GM21515 (cell line): Measurements from ENCODE around the gene SH3RF3.

Experiments used
- ATAC-seq: cut with Tn5 transposase; IDR thresholded peaks from one replicate; pipeline ENCODE4 v1.9.1; 2021; ENCODE audit not compliant: unreplicated experiment

SH3RF3 gene

DNA sequence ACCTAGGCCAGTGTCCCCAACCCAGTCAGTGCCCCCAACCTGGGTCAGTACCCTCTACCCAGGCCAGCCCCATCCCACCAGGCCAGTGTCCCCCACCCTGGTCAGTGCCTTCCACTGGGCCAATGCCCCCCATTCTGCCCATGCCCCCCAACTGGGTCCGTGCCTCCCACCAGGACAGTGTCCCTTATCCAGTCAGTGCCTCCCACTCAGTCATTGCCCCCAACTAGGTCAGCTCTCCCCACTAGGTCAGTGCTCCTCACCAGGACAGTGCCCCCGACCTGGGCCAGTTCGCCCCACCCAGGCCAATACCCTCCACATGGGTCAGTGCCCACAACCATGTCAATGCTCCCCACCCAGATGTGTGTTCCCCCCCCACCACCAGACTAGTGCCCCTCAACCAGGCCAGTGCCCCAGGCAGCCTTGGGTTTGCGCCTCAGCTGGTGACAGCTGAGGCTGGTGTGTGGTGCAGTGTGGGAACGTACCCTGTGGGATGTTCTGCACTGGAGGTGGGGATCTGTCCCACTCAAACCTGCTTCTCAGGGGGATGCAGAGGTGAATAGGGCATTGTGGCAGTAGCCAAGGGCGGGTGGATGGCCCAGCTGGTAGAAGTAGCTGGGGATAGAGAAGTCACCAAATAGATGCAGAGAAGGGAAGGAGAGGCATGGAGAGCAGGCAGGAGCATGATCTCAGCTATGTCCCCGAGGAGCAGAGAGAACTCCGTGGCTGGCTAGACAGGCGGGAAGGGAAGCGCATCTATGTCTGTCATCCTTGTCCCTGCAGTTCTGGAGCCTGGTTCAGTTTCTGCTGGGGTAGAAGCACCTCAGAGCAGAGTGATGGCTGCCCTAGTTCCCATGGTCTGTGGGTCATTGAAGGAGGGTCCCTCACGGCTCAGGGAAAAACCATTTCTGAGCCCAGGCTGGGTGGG lies 168.8 kb downstream of the SH3RF3 start:
- ATAC-seq: no peak

DNA sequence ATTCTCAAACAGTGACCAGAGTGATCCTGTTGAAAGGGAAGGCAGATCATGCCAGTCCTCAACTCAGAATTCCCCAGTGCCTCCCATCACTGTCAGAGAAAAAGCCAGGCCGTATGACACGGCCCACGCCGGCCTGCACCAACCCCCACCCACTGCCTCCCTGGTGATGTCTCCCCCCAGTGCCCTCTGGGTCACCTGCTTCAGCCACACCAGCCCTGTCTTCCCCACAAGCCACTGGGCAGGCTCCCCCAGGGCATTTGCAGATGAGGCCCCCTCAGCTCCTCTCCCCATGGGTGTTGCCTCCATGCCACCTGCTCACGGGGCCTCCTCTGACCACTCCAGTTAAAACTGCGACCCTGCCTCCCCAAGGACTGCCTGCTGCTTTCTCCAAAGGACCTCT lies 169.8 kb downstream of the SH3RF3 start:
- no peak for ATAC-seq

DNA sequence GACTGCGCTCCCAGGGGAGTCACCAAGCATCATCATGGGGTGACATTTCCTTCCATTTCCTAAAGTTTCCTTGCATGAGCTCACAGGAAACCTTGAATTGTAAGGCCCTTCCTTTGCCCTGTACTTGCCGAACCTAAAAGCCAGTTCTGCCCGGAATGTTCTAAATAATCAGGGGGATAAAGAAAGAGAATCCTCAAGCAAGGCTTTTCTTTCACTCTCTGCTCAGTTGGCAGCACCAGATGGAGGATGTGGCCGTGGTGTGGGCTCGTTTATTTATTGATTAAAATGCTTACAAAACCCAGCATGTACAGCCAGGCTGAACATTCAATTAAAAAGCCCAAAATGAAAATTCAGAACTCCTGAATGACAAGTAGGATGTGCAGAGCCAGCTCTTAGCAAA lies 170.5 kb downstream of the SH3RF3 start:
- ATAC-seq: no peak

DNA sequence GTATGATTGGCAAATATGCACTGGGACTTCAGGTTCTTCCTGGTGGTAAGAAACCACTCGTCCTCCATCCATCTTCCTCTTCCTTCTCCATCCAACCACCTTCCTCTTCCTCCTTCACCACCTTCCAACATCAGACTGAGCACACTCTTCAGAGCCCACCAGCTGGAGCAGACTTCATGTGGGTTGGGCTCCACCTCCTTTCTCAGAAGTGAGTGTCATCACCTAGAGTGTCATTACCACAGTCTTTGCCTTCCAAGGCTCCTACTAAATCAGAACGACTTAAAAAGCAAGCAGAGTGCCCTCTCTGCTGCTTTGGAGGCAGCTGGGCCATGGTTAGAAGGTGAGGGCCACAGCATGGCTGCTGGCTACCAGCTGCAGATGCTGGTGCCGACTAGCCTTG lies 171.6 kb downstream of the SH3RF3 start:
- ATAC-seq: no peak

DNA sequence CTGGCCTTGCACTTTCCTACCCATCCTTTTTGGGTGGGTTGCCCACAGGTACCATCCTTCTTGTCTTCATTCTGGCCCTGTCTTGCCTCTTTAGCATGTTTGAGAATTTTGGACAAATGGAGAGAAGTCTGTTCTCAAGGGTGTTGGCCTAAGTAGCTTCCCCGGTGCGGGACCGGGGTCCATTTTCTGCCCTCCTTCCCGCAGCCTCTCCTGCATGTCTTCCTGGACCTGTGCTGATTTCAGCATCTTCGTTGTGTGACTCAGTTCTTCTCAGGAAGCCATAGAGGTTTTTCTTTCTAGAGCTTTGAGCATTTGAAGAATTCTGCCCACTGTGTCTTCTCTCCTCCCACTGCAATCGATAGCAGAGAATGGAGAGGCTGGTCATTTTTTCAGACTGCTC lies 172.7 kb downstream of the SH3RF3 start:
- no peak for ATAC-seq

DNA sequence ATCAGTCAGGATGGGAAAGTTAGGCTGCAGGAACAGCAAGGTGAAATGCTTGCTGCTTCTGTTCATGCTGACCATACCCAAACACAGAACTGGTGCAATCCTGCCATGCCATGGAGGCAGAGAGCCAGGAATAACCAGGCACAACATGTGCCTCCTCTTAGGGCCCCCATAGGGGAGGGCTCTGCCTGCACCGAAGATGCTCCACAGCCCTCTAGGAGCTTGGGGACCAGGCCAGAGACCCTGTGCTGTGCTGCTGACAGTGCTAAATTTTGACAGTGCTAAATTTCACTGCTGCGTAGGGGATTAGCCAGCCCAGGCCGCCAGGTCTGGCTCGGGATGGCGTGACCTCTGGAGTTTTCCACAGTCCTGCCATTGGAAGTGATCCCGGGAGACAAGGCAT lies 173.3 kb downstream of the SH3RF3 start:
- ATAC-seq: no peak

DNA sequence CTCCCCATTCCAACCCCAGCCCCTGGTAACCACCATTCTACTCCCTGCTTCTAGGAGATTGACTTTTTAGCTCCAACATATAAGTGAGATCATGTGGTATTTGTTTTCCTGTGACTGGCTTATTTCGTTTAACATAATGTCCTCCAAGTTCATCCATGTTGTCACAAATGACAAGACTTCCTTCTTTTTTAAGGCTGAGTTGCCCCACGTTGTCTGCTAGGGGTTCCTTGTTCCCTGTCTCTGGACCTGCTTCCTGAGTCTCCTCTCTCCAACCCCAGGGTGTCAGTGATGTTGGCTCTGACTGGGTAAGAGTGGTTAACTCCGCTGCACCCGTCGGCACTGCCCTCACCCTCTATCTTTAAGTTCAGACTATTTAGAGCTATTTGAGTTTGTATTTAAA lies 175.2 kb downstream of the SH3RF3 start:
- ATAC-seq: no peak

DNA sequence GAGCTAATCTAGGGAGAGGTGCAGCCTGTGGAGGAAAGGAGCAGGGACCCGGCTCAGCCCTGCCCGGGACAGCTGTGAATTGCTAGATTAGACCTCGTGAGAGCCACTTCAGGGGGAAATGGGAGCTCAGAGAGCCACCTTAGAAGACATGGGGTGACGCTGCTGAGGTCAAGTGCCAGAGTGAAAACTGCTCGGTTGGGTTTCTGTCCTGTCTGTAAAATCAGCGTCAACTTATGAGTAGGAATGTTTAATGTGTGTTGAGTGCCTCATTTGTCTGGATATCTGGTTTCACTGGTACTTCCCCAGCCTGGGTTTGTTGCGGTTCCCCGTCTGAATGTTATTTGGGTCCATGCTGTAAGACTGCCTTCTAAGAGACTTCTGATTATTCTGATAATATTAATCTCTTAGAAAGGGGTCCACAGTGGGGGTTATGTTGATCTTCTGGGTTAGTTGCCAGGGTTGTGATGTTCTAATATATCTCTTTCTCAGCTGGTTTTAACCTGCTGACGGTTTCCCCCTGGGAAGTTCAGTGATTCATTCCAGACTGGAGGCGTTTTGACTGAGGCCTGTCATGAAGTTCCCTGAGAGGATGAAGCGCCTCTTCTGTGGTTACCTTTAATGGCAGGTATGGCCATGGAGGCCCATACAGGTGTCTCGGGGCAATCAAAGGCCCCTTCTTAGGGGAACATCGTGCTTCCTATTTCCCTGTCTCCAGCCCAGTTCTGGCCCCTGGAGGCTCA lies 175.9 kb downstream of the SH3RF3 start:
- ATAC-seq: no peak

DNA sequence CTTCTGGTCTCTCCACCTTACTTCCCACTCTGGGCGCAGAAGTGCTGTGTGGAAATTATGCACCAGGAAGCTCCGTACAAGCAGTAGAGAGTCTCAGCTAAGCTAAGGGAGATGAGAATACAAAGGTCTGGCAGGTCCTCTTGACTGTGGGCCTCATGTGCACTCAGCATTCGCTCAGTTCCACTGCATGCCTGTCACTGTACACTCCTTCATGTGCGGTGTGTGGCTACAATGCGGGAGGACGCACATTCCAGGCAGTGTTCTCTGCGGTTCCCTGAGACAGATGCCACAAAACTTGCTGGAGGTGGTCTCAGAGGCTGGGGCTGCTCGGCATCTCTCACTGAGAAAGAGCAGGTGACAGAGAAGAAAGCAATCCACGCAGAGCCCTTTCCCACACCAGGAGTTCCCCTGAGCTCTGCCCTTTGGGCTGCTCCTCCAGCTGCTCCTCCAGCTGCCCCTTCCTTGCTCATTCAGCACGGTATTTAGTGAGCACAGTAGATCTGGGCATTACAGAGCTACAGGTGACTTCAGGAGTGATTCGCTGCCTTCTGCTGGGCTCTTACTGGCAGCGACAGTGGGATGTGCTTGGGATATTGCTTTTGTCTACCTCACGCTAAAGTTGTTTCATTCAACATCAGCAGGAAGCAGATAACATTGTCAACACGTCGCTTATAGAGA lies 176.6 kb downstream of the SH3RF3 start:
- no peak for ATAC-seq

DNA sequence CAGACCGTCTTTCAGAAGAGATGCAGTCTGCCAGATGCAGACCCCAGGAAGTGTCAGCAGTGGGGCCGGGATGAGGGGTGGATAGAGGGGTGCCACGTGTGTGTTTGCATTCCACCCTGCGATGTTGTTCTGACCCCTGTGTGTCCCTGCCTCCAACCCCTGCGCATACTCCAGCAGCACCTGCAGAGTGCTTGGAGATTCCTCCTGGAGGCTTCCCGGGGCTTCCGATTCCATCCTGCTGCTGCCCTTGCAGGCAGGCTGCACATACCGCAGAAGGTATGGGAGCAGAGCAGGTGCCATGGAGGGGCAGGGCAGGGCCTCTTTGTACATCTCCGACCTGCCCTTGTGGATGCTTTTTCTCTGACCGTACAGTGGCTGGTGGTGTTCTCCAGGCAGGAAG lies 177.2 kb downstream of the SH3RF3 start:
- no peak for ATAC-seq

DNA sequence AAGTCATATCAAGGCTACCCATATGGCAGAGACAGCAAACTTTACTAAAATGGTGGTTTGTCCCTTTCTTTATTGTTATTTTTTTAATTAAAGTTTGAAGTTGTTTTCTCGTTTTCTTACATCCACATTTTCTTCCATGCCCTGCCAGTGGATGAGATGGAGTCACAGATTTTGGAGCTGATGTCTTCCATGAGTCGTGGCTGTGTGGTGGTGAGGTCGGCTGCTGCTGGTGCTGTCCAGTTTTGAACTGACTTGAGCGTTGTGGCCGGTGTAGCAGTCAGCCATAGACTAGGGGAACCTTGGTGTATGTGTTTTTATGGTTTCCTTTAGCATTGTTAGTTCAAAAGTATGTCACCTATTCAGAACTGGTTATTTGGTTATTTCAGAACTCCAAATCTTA lies 182.8 kb downstream of the SH3RF3 start:
- no peak for ATAC-seq

DNA sequence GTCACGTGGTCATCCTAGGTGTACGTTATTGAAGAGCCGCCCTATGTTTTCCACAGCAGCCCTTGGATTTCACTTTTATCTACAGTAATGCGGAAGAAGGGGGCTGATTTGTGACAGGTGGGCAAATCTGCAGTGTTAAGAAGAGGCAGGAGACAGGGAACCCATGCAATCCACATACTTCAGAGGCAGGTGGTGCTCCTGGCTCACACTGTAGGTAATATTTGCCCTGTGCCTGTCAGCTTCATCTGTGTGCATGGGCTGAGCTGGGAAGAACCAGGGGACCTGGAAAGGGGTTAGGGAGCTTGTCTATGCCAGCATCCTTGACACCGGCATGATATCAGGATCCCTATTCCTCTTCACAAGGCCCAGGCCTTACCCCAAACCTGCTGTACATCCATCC lies 183.9 kb downstream of the SH3RF3 start:
- ATAC-seq: no peak

DNA sequence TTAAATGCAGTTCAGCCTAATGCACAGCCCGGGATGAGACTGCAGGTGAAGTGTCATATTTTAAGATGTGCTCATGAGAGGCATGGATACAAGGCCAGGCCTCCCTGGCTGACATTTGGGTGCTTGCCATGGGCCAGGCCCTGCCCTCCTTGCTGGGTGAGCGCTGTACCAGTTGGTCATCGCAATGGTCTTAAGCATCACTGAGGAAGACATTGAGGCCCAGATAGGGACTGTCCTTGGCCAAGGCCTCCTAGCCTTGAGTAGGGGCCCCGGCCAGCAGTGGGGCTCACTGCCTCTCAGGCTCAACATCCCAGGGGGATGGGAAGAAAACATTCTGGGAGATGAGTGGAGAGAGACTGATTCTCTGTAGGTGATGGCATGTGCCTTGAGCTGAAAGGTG lies 184.3 kb downstream of the SH3RF3 start:
- no peak for ATAC-seq

DNA sequence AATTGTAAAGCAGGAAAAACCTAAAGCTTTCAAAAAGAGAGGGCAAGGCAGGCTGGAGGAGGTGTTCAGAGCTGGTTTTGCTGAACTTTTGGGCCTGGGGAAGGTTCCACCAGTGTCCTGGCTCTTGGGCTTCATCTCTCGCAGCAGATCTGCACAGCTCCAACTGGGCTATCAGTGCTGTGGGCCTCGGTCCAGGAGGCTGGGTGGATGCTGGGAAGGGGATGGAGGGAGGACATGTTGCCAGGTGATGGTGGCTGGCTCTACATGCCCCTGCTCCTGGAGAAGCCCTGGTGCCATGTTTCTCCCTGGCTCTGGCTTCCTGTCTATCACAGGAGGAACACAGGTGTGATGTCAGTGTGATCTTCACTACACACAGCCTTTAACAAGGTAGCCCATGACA lies 187.1 kb downstream of the SH3RF3 start:
- no peak for ATAC-seq

DNA sequence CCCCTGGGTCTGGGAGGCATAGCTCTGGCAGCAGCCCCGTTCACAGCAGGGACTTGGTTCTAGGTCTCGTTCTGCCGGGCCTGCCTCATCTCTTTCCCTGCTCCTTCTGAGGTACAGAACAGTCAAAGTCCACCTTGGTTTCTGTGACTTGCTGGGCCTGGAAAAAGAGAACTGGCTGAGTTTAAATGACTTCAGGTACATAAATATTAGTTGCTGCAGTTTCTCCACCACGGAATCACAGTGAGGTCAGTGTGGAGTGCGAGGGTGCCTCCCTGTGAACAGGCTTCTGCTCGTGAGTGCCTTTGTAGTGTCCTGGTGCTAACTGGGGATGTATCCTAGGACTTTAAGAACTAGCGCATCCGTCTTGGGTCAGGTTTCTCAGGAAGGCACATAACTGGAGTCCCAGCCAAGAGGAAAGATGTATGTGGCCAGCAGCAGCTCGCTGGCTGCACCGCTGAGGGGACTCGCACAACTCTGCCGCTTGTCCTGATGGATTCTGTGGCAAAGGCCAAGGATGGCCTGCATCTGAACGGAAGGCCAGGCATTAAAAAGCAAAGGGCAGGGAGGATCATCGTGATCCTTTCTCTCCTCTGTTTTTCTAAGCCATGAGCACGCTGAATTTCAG lies 188.6 kb downstream of the SH3RF3 start:
- ATAC-seq: no peak

DNA sequence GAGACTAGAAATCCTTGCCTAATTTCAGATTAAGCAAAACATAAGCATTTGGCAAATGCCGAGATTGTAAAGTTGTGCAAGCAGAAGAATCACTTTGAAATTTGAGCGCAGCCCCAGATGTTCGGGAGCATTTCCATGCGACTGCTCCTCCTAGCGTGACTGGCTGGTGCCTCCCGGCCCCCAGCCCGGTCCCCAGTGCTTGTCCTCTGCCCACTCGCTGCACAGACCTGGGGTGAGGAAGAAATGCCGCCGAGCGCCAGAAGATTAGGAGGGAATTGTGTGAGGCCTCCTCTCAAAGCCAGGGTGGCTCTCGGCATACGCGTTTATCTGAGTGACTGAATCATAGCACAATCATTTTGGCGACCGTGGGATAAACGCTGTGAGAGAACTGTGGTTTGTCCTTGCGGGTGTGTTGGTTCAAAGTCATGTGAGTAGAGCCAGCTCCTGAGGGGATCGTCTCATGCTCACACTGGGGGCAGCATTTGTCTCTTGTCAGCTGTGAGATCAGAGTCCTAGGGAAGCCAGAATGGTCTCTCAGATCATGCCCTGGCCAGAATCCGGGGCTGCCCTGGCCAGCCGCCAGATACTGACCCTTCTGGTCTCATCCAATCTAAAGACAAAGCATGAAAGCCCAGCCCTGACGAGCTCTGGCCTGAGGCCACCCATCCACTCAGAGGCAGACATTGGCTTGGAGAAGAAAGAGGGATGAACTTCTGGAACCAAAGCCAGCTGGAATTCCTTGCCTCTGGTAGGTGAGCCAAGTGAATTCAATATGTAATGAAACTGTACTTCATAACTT lies 189.3 kb downstream of the SH3RF3 start:
- no peak for ATAC-seq

DNA sequence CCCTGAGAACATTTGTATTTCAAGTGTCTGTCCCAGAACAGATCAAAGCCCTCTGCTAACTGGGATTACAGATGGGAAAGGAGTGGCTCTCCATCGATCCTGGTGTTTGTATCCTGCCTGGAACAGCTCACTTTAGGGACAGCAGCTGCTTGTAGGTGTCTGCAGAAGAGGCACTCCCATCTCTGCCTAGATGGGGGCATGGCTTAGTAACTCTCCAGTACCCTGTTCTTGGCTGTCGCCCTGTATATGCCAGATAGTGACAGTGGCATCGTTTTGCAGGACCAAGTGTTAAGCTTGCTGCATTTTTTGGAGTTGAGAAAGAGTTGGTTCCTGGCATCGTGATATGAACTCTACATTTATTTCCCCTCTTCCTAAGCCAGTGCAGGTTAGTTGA lies 189.9 kb downstream of the SH3RF3 start:
- ATAC-seq: no peak

DNA sequence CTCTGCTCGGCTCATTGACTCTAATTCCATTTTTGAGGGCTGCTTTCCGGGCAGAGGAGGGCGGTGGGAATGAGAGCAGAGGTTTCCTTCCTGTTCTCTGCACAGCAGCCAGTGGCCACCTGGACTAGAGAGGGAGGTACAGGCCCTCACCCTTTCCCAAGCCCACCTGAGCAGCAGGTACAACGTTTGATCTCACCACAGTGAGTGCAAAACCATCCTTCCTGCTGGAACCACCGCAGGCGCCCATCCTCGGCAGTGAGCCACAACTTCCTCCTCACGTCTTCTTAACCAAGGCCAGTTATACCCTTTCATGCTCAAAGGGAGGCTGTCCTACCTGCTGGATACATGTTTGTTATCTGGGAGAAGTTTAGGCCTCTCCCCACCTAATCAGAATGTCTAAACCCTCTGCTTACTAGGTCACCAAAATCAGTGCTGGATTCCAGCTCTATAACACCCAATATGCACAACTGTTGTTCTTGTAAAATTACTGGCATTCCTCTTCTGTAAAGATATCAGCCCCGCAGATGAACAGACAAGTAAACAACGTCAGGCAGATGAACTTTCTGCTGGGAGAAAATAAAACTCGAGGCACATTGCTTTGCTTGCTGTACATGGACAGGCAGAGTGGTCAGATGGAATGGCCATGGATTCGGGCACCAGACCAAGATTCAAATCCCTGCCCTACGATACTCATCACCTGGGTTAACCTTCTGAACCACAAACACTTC lies 191.4 kb downstream of the SH3RF3 start:
- ATAC-seq: no peak

DNA sequence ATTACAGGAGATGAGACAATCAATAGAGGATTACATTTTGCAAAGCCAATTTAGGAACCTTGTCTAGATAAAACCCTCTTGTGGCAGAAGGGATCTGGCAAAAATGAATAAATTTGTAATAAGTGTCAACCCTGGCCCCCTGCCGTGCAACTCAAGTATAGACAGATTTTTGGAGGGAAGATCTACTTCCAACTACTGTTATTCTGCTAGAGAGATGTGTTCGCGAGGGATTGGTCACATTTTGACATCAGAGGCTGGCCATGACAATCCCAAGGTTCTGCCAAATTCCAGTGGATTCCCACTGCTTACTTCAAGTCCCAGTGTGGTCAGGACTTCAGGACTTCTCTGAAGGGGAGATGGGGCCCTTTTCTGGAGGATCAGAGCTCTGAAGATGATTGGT lies 192.6 kb downstream of the SH3RF3 start:
- ATAC-seq: no peak

DNA sequence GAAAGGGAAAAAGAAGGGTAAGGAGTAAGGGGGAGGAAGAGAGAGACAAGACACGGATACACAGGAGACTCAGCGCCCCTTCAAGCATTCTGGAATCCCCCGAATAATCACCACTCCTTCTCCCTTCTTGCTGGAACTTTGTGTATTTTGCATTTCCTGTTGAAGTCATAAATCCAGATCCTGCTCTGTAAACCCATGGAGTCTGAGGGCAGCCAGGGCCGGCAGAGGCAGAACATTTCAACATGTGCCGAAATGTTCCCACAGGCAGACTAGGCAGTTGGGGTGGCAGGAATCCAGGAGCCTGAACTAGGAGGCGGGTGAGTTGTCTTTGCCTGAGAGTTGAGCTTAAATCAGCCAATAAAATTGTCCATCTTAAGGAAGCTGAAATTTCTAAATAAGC lies 193.1 kb downstream of the SH3RF3 start:
- ATAC-seq: no peak
